ENCODE results near the gene HNRNPA1. TPM values are rescaled to one million over a fixed set of nuclear protein-coding genes. Genes with fewer than 3 reads are reported as not detected.
"Not testable (repeated sequence)": the region's sequence is repeated elsewhere in the genome, so short reads cannot be mapped to it uniquely, and the experiment has no call there.

The HNRNPA1 gene
- total and polyA plus RNA-seq, 8 donors: 652 to 4,346 (median 3,545) TPM

DNA sequence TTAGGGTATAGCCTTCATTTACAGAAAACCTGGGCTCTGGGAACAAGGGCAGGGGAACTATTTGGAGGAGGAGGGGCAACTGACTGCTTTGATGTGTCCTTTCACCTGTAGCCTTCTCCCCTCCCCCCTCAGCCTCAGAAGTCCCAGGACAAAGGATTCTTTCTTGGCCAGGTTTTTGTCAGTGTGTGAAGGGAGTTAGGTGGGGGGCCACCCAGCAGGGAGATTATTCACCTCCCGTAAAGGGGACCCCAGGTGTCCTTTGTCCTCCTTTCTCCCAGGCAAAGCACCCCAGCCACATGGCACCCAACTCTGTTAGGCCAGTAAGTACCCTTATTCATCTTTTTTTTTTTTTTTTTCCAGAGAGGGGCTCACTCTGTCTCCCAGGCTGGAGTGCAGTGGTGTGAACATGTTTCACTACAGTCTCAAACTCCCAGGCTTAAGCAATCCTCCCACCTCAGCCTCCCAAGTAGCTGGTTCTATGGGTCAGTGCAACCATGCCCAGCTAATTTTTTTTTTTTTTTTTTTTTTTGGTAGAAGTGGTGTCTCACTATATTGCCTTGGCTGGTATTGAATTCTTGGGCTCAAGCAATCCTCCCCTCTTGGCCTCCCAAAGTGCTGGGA, 21.0 kb downstream of the HNRNPA1 start:
- intact Hi-C loops (cut with DNase I): no loop called here
- Histone ChIP-seq H3K4me3 (peak overlapping the region in 1 of 2 donors; percentile 46), H3K9me3 (no peaks in the 10 kb centered on the region), H3K27me3 (peaks cover 0 to 14% of the 10 kb centered on the region in 2 donors), H3K4me1 (peaks cover 11 to 84% of the 10 kb centered on the region in 2 donors), H3K36me3 (no peaks in the 10 kb centered on the region), H3K27ac (peak overlapping the region in 1 of 2 donors; percentile 86)
- ATAC-seq (no peak), DNase-seq (no peak)
- TF ChIP-seq, protein P1, sequence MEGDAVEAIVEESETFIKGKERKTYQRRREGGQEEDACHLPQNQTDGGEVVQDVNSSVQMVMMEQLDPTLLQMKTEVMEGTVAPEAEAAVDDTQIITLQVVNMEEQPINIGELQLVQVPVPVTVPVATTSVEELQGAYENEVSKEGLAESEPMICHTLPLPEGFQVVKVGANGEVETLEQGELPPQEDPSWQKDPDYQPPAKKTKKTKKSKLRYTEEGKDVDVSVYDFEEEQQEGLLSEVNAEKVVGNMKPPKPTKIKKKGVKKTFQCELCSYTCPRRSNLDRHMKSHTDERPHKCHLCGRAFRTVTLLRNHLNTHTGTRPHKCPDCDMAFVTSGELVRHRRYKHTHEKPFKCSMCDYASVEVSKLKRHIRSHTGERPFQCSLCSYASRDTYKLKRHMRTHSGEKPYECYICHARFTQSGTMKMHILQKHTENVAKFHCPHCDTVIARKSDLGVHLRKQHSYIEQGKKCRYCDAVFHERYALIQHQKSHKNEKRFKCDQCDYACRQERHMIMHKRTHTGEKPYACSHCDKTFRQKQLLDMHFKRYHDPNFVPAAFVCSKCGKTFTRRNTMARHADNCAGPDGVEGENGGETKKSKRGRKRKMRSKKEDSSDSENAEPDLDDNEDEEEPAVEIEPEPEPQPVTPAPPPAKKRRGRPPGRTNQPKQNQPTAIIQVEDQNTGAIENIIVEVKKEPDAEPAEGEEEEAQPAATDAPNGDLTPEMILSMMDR (IDR thresholded peaks at IDR 0.05): no peak

DNA sequence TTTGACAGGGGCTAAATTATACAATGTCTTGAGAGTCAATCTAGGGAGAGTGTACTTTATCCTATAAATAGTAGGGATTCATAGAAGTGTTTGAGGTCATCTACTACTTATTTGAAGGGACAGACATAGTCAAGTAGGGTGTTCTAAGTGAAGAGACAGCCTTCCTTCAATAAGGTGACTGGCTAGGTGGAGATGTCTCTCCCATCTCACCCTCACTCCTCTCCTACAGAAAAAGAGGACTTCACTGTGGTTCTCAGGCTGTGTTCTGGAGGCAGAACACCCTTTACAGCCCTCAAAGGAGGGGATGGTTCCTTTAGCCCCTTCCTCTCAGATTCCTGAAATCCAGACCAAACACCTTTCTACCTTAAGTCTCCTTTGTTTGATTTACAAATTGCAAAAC, 23.1 kb downstream of the HNRNPA1 start:
- no peaks in the 10 kb centered on the region for H3K36me3 ChIP-seq
- no peak overlapping the region for H3K4me3 ChIP-seq
- no peak for ATAC-seq
- H3K4me1 ChIP-seq: peaks cover 20 to 88% of the 10 kb centered on the region in 2 donors
- DNase-seq: no peak
- intact Hi-C loops (cut with DNase I): no loop called here
- peaks cover 0 to 11% of the 10 kb centered on the region in 2 donors for H3K27me3 ChIP-seq
- no peaks in the 10 kb centered on the region for H3K9me3 ChIP-seq
- TF ChIP-seq, protein P1 (IDR thresholded peaks at IDR 0.05): no peak
- H3K27ac ChIP-seq: peak overlapping the region; percentile 45 to 86

DNA sequence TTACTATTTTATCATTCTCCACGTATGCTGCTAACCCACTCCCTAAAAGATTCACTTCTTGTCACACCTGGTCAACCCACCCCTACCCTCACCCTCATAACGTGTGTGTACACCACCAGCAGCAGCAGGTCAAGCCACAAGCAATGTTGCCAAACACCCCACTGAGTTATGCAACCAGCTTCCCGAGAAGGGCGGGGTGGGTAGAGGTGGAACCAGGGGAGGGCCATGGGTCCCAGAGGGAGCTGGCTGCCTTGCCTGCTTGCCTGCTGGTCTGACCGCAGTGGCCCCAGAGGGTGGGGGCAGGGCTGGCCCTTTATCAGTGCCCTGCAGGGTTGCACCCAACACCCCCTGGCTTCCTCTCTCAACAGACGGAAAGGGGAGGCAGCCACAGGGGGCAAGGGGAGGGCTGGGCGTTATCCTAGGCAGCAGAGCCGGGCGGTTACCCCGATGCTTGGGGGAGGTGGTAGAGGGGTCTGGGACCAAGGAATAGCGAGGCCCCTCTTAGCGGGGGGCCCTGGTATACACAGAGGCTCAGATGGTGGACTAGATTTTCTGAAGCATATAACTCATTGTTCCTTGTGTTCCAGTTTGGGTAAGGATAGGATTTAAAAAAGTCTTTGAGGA, 23.8 kb downstream of the HNRNPA1 start:
- TF ChIP-seq, protein P1 (IDR thresholded peaks at IDR 0.05): peak in 1 of 2 donors; percentile 6
- H3K4me1 ChIP-seq: peaks cover 20 to 82% of the 10 kb centered on the region in 2 donors
- no peaks in the 10 kb centered on the region for H3K9me3 ChIP-seq
- no peaks in the 10 kb centered on the region for H3K36me3 ChIP-seq
- H3K27ac ChIP-seq: peak overlapping the region; percentile 45 to 86
- H3K4me3 ChIP-seq: peak overlapping the region in 1 of 2 donors; percentile 19
- peak; percentile 83 for ATAC-seq
- intact Hi-C loops (cut with DNase I): no loop called here
- peak in 3 of 4 donors; percentile 76 to 97 (median 93) for DNase-seq
- H3K27me3 ChIP-seq: peaks cover 0 to 5% of the 10 kb centered on the region in 2 donors

DNA sequence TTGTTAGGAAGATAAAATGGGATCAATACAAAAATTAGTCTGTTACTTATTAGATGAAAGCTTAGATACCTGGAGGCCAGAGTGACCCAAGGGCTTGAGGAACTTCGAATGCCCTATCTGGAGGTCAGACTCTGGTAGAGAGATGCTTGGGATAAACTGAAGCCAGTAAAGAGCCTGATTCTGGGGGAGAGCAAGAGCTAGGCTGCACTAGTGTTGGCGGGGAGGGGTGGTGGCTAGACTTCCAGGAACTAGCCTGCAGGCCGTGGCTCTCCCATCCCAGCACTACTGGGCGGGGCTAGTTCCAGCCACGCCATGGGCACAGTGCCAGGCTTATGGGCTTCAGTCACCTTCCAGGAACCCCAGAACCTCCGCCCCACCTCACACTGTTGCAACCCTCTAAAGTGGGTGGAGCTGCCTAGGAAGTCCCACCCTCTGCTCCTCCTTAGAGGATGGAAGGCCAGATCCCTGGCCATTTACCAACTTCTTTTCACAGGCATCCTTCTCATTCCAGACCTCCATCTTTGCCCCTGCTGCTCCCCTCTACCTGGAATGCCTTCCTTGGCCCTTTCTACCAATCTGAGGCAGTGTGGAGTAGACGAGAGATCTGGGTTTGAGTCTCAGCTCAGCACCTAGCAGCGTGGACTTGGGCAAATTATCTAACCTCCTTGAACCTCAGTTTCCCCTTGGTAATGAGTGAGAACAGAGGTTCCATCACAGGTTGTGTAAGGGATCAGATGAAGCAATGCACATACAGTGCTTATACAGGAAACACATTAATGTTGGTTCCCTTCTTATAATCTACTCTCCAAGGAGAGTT, 26.6 kb downstream of the HNRNPA1 start:
- no peak overlapping the region for H3K4me3 ChIP-seq
- H3K36me3 ChIP-seq: no peaks in the 10 kb centered on the region
- no peaks in the 10 kb centered on the region for H3K9me3 ChIP-seq
- TF ChIP-seq, protein P1 (IDR thresholded peaks at IDR 0.05): no peak
- H3K4me1 ChIP-seq: peaks cover 20 to 56% of the 10 kb centered on the region in 2 donors
- intact Hi-C loops (cut with DNase I): no loop called here
- no peaks in the 10 kb centered on the region for H3K27me3 ChIP-seq
- ATAC-seq: peak; percentile 89
- peak in 3 of 4 donors; percentile 61 to 98 (median 97) for DNase-seq
- peak overlapping the region; percentile 13 to 86 for H3K27ac ChIP-seq

DNA sequence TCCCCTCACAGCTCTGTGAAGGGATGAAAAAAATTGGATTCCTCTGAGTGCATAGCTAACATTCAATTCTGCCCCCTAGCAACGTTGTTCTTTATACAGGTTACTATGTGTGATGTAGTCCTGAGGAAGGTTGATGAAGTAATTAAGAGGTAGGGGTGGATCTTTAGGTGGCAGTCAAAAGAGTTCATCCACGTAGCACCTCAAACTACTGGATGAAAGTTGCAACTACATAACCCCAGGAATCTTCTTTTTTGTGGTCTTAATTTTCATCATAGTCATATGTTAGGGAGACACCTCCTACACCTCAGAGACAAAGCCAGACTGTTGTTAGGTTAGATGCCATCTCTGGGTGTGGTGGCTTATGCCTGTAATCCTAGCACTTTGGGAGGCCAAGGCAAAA, 30.5 kb downstream of the HNRNPA1 start:
- H3K9me3 ChIP-seq: no peaks in the 10 kb centered on the region
- H3K36me3 ChIP-seq: no peaks in the 10 kb centered on the region
- intact Hi-C loops (cut with DNase I): no loop called here
- TF ChIP-seq, protein P1 (IDR thresholded peaks at IDR 0.05): no peak
- H3K27me3 ChIP-seq: no peaks in the 10 kb centered on the region
- ATAC-seq (no peak), DNase-seq (no peak)
- no peak overlapping the region for H3K27ac ChIP-seq
- no peak overlapping the region for H3K4me3 ChIP-seq
- peaks cover 10 to 37% of the 10 kb centered on the region in 2 donors for H3K4me1 ChIP-seq

DNA sequence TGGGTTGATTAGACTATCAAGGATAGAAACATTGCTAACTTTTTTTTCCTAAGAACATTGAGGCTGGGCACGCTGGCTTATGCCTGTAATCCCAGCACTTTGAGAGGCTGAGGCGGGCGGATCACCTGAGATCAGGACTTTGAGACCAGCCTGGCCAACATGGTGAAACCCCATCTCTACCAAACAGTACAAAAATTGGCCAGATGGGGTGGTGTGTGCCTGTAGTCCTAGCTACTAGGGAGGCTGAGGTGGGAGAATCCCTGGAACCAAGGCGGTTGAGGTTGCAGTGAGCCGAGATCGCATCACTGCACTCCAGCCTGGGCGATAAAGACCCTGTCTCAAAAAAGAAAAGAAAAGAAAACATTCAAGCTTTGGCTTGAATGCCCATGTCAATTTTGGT, 31.8 kb downstream of the HNRNPA1 start:
- H3K27ac ChIP-seq; ATAC-seq; H3K36me3 ChIP-seq; H3K4me3 ChIP-seq; H3K9me3 ChIP-seq; H3K27me3 ChIP-seq; DNase-seq; intact Hi-C loops (cut with DNase I): not testable (repeated sequence)
- peaks cover 4 to 28% of the 10 kb centered on the region in 2 donors for H3K4me1 ChIP-seq

Measured in left lung (tissue), 10 donors.